GM19099 (cell line): ENCODE measurements around the gene TECPR1.

ENCODE experiments used
- POLR2A ChIP-seq: IDR thresholded peaks from 3 replicates; pipeline ENCODE4 v1.6.1; 2011; ENCODE audit warnings: low read depth; ENCODE audit not compliant: insufficient read length; ENCODE audit errors: extremely low read depth

Gene TECPR1

DNA sequence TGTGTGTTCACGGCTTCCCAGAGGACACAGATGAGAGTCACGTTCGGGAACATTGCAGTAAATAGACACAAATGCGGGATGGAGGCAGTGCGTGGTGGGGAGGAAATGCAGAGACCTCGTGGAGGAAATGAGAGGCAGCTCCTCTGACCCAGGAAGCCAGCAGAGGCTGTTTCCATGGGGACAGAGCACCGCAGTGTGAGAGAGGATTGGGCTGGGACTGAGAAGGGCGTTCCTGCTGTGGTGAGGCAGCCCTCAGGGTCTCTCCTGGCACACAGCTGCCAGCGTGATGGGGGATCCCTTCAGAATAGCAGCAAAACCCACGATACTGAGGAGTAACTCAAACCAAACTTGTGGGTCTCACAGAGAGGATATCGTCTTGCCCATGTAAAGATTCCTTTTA is 62.5 kb downstream of the TECPR1 start:
- no peak for TF ChIP-seq POLR2A

DNA sequence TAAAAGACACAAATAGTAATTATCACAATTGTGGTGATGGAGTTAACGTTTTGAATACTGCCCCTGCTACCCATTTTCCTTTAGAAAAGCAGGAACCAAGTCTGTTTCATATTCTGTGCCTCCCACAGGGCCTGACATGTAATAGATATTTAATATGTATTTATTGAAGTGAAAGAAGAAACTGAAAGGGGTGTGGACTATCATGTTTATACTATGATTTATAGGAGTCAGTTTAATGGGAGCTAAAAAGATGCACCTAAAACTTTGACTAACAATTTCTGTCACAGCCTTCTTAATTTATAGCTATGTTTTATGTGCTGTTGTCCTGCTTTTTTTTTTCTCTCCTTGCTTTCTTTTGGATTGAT is 64.9 kb downstream of the TECPR1 start:
- TF ChIP-seq POLR2A, result no peak

DNA sequence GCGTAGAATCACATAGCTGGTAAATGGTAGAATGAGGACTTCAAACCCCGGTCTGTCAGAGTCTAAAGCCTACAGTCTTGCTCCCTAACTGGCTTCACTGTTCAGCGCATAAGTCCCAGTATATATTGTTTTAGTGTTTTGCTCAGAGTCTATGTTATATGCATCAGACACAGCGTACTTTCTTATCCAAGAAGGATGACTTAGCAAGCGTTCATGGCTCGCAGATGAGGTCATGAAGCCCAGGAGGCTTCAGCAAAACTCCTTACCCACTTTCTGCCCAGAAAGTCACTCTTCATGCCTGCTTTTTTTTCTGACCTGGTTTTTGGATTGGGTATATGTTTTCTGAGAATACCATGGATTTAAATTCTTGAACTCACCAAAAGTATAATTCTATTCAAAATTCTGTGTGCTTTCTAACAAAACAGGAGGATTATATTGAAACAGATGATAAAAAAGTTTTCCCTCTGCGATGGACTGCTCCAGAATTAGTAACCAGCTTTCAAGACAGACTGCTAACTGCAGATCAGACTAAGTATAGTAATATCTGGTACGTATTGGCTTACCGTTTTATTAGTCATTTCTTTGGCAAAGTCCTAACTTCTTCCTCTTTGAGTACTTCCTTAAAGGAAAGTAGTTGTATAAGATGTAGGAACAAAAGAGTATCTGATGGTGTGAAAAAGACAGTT is 65.4 kb downstream of the TECPR1 start:
- no peak for TF ChIP-seq POLR2A

DNA sequence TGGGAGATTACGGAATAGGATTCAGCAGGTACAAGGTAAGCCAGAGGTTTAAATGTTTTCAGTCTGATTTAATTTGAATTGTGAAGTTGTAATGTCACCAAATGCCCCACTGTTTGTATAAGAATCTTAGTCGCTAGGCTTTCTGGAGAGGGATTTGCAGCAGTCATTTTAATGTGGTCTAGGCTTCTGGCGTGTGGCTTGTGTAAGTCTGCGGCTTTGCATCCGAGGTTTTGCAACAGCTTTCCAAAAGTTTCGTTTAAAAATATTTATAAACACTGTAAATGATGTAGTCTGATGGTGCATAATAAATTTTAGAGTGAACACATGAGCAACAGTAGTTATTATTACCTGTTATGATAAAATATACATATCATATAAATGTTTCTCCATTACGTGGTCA is 66.9 kb downstream of the TECPR1 start:
- no peak for TF ChIP-seq POLR2A

DNA sequence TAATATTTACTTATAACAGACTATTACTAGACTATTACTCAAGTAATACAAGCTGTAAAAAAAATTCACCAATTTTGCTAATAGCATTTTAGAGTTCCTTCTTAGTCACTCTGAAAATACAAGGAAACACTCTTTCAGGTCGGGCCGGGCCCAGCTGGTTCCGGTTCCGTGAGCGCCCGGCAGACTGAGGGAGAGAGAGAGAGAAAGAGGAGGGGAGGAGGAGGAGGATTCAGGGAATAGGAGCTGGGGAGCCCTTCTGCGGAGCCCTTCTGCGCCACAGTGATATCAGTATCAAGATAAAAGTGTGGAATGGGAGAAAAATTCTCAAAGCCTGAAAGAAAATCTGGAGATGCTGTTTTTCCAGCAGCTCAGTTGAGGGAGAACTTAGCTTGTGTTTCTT is 71.3 kb downstream of the TECPR1 start:
- TF ChIP-seq POLR2A, result no peak

DNA sequence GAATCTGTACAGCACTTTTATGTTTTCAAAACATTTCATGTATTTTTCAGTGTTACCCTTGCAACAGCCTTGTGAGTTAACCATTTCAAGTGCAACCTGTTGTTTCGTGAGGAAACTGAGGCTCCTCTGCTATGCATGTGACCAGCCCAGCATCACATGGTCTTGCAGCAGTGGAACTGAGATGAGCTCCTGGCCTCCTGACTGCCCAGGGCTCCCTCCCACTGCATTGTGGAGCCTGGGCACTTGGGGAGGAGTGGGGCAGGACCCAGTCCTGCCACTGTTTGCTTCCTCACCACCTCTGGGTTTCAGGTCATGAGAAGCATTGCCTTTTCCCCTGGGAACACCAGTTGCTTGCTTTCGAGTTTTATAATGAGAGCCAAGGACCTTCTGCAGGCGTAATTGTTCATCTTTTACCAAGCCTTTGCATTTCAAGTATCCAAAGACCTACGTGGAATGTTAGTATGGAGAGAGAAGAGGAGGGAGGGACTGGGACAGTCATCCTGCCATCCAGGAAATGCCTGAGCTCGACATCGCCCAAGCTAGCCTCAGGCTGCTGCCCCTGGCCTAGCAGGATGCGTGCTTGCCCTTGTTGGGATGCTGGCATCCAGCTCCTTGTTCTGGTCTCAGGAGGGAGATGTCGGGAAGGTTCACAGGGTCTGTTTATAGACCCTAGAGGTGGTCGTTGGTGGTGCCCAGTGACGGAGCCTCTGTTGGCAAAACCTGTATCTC is 73.1 kb downstream of the TECPR1 start:
- no peak for TF ChIP-seq POLR2A

DNA sequence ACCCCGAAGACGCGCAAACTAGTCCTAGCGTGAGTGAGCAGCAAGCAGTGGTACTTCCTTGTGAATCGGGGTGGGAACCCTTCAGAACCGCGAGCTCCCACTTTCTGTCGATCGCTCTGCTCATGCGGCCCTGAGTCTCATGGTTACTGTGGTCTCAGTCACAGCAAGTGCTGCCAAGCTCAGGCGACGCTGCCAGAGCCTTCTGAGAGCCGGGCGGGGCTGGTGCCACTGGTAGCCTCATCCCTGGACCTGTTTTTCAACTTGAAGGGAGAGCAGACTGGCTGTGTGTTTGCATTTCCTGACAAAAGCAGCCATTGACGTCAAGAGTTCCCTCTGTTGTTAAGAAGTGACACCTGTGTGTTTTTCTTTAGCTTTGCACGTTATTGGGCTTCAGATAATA is 73.7 kb downstream of the TECPR1 start:
- no peak for TF ChIP-seq POLR2A

DNA sequence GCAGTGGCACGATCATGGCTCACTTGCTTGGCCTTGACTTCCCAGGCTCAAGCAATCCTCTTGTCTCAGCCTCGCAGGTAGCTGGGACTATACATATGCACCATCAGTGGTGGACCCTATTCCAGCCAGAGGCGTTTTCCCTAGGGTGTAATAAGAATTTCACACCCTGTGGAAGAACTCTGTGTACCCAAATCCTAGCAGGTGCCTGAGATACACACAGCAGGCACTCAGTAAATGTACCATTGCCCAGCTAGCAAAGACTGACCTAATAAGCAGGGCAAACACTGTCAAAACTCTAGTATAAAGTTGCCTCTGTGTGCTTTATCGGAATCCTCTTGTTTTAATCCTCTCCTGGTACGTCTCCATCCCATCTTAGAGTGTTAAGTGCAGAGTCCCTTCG is 74.5 kb downstream of the TECPR1 start:
- no peak for TF ChIP-seq POLR2A

DNA sequence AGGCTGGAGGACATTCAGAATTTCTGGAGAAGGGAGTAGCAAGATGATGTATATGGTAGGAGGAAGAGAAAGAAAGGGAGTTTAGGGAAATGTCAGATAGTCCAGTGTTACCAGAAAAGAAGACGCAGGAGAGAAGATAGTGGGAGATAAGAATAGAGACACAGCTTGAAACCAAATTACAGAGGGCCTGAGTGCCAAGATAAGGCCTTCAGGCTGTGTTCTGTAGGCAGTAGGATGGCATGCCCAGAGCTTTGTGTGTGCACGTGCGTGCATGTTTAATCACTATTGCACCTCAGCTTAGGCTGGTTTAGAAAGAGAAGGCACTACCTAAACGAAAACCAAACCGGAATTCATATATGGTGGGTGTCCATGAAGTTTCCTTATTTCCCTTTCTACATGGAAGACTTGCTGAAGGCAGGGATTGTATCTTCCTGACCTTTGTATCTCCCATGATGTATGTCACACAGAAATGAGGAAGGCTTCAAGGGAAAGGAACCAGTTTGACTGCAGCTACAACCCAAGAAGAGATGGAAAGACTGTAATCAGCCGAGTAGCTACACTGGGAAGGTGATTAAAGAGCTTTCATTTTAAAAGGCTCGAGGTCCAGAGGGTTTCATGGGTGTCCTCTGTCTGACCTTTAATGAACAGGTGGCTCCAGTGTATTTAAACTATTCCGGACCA is 76.6 kb downstream of the TECPR1 start:
- TF ChIP-seq POLR2A, result no peak

DNA sequence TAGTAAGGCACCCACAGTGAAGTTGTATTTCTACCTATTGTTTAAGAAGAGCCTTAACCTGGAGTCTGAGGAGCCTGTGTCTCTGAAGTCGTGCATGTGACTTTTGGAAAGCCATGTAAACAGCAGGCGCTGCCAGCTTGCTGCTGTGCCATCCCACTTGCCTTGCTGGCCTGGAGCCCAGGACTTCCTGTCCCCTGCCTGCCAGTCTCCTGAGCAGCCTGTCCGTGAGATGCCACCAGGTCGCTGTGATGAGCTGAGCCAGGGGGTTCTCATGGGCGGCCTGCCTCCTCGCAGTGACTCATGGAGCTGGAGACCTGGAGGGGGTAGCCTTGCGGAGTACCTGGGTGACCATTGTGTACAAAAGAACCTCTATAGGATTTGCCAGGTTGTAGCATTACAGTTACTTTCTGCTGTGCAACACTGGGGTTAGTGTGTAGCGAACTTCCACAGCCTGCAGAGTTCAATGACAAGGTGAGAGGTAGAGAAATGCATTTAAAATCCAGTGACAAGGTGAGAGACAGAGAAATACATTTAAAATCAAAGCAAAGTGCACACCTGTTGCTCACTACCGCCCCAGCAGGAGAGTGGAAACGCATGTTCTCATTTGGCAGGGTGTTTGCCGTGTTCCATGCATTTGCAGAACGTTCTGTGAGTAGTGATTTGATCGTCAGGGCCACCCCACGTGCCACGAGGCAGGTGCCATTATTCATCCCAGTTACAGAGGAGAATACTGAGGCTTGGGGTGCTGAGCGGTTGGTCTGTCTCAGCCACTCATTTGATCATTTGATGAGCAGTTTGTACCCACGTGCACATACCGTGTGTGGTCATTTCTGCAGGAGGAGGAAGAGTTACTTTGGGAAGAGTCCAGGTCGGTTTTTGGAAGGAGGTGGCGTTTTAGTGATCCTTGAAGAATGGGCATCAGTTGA is 77.4 kb downstream of the TECPR1 start:
- TF ChIP-seq POLR2A, result no peak

DNA sequence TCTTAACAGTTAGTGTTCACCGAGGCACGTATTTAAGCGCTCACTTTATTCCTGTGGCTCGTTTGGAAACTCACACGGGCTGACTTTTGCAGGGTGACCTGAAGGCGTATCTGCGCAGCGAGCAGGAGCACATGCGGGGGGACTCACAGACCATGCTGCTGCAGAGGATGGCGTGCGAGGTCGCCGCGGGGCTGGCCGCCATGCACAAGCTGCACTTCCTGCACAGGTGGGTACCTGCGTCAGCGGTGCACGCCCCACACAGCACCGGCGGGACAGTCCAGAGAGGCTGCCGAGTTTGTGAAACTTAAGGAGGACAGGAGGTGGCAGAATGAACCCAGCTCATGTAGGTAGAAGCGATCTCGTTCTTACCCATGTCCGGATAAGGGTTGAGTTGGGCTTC is 80.6 kb downstream of the TECPR1 start:
- TF ChIP-seq POLR2A, result no peak

DNA sequence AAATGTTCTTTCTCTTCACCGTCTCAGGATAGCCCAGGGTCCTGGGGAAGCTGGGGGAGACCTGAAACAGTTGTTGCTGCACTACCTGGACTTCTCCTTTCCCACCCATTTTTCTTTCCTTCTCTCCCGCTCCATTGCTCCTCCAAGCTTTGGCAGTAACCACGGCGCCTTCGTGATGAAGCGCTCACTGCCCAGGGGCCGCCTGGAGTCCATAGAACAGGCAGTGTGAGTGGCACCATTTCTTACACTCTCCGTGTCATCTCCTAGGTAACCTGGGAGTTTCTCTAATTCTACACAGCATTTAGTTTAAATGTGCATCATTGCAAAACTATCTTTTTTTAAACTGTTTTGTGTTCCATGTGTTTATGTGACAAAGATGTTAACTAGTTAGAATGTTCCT is 81.1 kb downstream of the TECPR1 start:
- TF ChIP-seq POLR2A, result no peak

DNA sequence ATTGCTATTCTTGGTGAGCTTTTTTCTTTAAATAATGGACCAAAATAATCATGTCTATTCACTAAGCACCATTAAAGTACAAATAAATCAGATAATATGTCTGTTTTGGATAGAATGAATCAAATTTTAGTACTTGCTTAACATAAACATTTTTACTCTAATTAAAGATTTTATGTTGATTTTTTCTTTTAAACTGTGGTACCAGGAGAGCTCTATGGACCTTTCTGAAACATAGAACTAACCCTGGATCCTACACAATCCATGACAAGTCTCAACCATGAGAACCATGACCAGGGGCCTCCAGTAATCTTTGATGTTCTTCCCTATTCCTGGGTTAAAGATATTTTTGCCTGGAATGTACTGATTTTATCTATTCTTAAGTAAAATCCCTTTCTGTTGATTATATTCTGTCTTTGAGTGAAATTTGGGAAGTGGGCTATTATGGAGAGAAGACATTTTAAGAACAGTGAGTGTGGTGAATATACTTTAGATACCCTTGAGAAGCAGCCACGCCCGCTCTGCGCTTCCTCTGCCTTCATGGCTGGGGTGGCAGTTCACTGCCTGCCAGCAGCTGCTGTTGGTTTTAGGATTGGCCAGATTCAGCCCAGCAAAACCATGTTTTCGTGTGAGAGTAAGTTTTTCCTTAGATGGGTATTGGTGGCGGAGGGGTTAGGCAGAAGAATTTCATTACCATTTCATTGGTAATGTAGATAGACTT is 83.0 kb downstream of the TECPR1 start:
- no peak for TF ChIP-seq POLR2A

DNA sequence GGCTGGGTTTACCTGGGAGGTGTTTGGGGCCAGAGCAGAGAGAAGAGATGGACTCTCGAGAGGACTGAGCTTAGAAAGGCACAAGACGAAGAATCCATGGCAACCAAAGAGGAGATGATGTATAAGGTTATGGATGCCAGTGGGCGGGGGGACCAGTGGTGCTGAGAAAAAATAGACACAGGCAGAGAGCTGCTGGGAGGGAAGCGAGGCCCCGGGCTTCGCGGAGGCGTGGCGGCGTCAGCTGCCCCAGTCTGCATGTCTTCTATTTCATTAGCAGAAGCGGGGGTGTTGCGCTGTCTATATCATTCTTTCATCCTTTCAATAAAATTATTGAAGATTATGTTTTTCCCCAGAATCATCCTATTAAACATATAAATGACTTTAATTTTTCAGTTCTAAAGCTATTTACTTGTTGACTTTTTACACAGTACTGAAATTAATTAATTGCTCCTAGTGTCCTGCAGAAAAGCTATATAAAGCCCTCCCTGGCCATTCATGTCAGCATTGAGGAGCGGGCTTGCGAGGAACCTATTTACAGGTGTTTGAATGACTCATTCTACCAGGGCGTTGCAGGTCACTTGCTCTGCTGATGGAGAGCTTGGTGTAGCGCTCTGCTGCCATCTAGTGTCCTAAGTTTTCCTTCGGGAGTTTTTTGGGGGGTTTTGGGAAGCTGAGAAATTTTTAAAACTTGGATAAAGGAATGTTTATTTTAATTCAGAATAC is 83.7 kb downstream of the TECPR1 start:
- TF ChIP-seq POLR2A, result no peak

DNA sequence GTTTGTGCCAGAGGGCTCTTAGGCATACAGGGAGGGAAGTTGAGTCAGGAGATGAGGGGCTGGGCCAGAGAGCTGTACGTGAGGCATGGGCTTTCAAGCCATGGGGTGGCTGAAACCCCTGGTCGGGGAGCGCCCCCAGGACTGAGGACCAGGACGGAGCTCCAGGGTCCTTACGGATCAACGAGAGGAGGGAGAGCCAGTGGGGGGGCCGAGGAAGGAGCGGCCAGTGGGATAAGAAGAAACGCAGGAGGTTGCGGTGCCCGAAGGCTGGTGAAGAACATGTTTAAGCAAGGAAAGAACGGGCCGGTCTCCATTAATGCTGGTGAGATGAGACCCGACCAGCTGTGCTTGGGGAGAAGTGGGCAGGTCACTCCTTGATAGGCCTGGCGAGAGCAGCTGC is 84.4 kb downstream of the TECPR1 start:
- TF ChIP-seq POLR2A, result no peak

DNA sequence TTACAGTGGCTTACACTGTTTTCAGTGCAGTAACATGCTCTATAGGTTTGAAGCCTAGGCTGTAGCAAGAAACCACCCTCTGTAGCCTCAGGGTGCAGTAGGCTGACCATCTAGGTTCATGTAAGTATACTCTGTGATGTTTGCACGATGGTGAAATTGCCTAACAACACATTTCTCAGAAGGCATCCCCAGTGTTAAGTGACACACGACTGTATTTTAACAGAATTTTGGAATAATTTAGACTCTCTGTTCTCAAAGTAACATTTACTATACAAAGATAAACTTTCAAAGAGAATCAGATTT is 85.4 kb downstream of the TECPR1 start:
- TF ChIP-seq POLR2A, result no peak
